Measurements from ENCODE around the gene PTCH1.

PTCH1 gene

DNA sequence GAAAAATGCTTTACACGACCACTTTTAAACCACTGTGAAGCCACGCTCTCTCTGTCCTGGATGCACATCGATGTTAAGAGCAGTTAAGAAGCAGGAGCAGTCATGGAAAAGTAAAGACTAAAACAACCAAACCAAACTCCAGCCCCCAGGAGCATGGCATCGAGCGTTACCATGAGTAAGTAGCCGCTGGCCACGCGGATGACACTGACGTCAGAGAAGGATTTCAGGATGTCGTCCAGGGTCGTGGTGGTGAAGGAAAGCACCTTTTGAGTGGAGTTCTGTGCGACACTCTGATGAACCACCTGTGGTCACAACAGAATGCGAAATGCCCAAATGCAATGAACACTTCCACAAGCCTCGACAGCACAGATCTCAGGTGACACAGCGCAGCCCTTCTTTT, 38.9 kb downstream of the PTCH1 start:
- Histone ChIP-seq H3K36me3 (ENCODE audit: control insufficient read depth in 1 of 2, insufficient read depth in 2 of 2, low read length in 2 of 2) (peaks cover 31 to 73% of the 10 kb centered on the region in 2 donors), H3K9me3 (ENCODE audit: control insufficient read depth in 1 of 2, low read length in 2 of 2) (no peaks in the 10 kb centered on the region), H3K4me3 (ENCODE audit: low read depth in 1 of 2, low read length in 2 of 2) (no peak overlapping the region), H3K4me1 (ENCODE audit: control insufficient read depth in 1 of 2, insufficient read depth in 2 of 2, low read length in 2 of 2) (peaks cover 0 to 9% of the 10 kb centered on the region in 2 donors), H3K27ac (ENCODE audit: low read depth, low read length) (no peak overlapping the region), H3K9ac (ENCODE audit: low read depth in 1 of 2, low read length in 2 of 2) (no peak overlapping the region), H3K27me3 (ENCODE audit: control insufficient read depth in 1 of 2, insufficient read depth in 2 of 2, low read length in 2 of 2) (no peaks in the 10 kb centered on the region)

DNA sequence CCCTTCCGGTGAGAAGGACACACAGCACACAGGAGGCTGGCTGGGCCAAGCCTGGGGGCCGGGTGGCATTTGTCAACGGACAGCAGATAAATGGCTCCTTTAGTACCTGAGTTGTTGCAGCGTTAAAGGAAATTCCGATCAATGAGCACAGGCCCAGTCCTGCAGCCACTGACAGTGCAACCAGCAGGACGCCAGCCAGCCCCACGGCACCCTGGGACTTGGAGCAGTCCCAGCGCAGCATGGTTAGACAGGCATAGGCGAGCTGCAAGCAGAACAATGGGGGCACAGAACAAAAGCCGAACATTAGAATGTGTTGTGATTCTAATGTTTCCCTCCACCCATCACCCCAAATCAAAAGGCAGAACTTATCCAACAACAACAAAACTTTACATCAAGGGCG, 39.3 kb downstream of the PTCH1 start:
- H3K27me3 ChIP-seq (ENCODE audit: control insufficient read depth in 1 of 2, insufficient read depth in 2 of 2, low read length in 2 of 2), result no peaks in the 10 kb centered on the region
- no peaks in the 10 kb centered on the region for H3K9me3 ChIP-seq (ENCODE audit: control insufficient read depth in 1 of 2, low read length in 2 of 2)
- H3K4me1 ChIP-seq (ENCODE audit: control insufficient read depth in 1 of 2, insufficient read depth in 2 of 2, low read length in 2 of 2), result peaks cover 0 to 9% of the 10 kb centered on the region in 2 donors
- H3K27ac ChIP-seq (ENCODE audit: low read depth, low read length), result no peak overlapping the region
- H3K9ac ChIP-seq (ENCODE audit: low read depth in 1 of 2, low read length in 2 of 2), result no peak overlapping the region
- H3K36me3 ChIP-seq (ENCODE audit: control insufficient read depth in 1 of 2, insufficient read depth in 2 of 2, low read length in 2 of 2), result peaks cover 31 to 75% of the 10 kb centered on the region in 2 donors
- no peak overlapping the region for H3K4me3 ChIP-seq (ENCODE audit: low read depth in 1 of 2, low read length in 2 of 2)

DNA sequence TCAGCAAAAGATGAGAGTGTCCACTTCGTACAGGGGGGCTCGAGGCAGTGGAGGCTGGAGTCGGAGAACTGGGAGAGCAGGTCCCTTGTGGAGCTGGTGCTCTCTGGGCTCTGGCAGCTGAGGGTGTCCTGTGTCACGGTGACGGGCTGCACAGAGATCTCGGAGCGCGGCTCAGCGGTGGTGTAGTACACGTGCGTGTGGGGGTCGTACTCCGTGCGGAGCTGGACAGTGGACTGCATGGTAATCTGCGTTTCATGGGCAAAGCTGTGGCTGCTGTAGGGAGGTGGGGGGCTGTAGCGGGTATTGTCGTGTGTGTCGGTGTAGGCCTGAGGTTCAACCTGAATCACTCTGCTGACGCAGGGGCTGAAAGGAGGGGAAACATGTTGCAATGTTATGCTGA, 48.0 kb downstream of the PTCH1 start:
- H3K4me1 ChIP-seq (ENCODE audit: control insufficient read depth in 1 of 2, insufficient read depth in 2 of 2, low read length in 2 of 2), result peaks cover 2 to 4% of the 10 kb centered on the region in 2 donors
- no peak overlapping the region for H3K27ac ChIP-seq (ENCODE audit: low read depth, low read length)
- H3K27me3 ChIP-seq (ENCODE audit: control insufficient read depth in 1 of 2, insufficient read depth in 2 of 2, low read length in 2 of 2), result no peaks in the 10 kb centered on the region
- H3K36me3 ChIP-seq (ENCODE audit: control insufficient read depth in 1 of 2, insufficient read depth in 2 of 2, low read length in 2 of 2), result peaks cover 28 to 49% of the 10 kb centered on the region in 2 donors
- no peaks in the 10 kb centered on the region for H3K9me3 ChIP-seq (ENCODE audit: control insufficient read depth in 1 of 2, low read length in 2 of 2)
- H3K9ac ChIP-seq (ENCODE audit: low read depth in 1 of 2, low read length in 2 of 2), result no peak overlapping the region
- H3K4me3 ChIP-seq (ENCODE audit: low read depth in 1 of 2, low read length in 2 of 2), result no peak overlapping the region

DNA sequence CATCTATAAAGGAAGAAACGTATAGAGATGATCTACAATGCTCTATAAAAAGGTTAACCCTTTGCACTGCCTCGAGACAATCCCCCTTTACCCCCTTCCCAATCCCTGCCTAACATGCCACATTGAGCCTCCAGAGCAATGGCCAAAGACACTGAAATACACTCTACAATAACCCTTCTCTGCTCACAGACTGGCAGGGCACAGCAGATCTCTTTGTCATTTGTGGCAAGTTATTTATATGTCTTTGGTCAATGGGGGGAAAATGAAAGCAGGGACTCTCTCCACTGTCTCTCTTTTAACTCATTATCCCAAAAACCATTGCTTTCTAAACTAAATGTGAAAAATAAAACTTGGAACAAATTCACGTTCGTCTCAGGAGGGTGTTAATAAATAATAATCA, 51.7 kb downstream of the PTCH1 start:
- H3K4me3 ChIP-seq (ENCODE audit: low read depth in 1 of 2, low read length in 2 of 2), result no peak overlapping the region
- peaks cover 34 to 48% of the 10 kb centered on the region in 2 donors for H3K36me3 ChIP-seq (ENCODE audit: control insufficient read depth in 1 of 2, insufficient read depth in 2 of 2, low read length in 2 of 2)
- no peak overlapping the region for H3K9ac ChIP-seq (ENCODE audit: low read depth in 1 of 2, low read length in 2 of 2)
- H3K4me1 ChIP-seq (ENCODE audit: control insufficient read depth in 1 of 2, insufficient read depth in 2 of 2, low read length in 2 of 2), result peaks cover 25 to 33% of the 10 kb centered on the region in 2 donors
- no peaks in the 10 kb centered on the region for H3K9me3 ChIP-seq (ENCODE audit: control insufficient read depth in 1 of 2, low read length in 2 of 2)
- no peaks in the 10 kb centered on the region for H3K27me3 ChIP-seq (ENCODE audit: control insufficient read depth in 1 of 2, insufficient read depth in 2 of 2, low read length in 2 of 2)
- no peak overlapping the region for H3K27ac ChIP-seq (ENCODE audit: low read depth, low read length)

DNA sequence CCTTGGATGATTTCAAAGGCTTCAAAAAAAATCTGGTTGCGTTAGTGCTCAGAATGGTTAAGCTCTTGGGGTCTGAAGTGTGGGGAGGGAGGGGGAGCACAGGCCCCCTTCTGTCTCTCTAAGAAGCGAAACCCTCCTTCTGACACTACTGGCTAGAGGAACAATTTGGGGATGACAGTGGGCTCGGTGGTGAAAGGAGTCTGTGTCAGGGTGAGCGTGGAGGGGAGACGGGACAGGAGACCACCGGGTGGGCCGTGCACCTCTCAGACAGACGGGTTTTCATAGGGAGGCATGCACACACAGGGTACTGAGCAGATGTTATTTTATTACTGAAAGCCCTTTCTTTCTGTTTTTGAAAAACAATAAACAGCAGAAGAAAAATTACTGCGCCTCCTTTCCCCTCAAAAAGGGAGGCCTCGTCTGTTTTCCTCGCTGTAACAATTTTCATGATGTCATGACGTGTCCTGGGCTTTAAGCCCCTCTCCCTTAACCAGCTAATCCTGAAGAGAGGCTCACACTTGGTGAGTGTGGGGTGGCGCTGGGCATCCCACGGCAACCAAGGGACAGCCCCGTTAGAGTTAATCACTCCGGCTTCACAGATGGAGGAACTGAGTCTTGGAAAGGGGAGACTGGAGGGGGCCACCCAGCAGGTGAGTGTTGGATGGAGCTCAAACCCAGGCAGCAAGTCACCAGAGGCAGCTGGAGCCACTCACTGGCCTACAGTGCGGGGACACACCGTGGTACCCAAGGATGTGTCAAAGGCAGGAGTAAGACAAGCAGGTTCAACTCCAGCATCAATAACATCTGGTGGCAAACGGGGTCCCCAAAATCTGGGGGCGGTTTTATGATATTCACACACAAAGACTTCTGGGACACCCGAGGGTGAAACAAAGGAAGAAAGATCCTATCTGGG, 53.4 kb downstream of the PTCH1 start:
- Histone ChIP-seq H3K27ac (ENCODE audit: low read depth, low read length) (peak overlapping the region; percentile 16), H3K36me3 (ENCODE audit: control insufficient read depth in 1 of 2, insufficient read depth in 2 of 2, low read length in 2 of 2) (peaks cover 26 to 50% of the 10 kb centered on the region in 2 donors), H3K9me3 (ENCODE audit: control insufficient read depth in 1 of 2, low read length in 2 of 2) (no peaks in the 10 kb centered on the region), H3K9ac (ENCODE audit: low read depth in 1 of 2, low read length in 2 of 2) (peak overlapping the region in 1 of 2 donors; percentile 53), H3K27me3 (ENCODE audit: control insufficient read depth in 1 of 2, insufficient read depth in 2 of 2, low read length in 2 of 2) (no peaks in the 10 kb centered on the region), H3K4me1 (ENCODE audit: control insufficient read depth in 1 of 2, insufficient read depth in 2 of 2, low read length in 2 of 2) (peaks cover 33 to 39% of the 10 kb centered on the region in 2 donors), H3K4me3 (ENCODE audit: low read depth in 1 of 2, low read length in 2 of 2) (peak overlapping the region; percentile 55 to 59)

DNA sequence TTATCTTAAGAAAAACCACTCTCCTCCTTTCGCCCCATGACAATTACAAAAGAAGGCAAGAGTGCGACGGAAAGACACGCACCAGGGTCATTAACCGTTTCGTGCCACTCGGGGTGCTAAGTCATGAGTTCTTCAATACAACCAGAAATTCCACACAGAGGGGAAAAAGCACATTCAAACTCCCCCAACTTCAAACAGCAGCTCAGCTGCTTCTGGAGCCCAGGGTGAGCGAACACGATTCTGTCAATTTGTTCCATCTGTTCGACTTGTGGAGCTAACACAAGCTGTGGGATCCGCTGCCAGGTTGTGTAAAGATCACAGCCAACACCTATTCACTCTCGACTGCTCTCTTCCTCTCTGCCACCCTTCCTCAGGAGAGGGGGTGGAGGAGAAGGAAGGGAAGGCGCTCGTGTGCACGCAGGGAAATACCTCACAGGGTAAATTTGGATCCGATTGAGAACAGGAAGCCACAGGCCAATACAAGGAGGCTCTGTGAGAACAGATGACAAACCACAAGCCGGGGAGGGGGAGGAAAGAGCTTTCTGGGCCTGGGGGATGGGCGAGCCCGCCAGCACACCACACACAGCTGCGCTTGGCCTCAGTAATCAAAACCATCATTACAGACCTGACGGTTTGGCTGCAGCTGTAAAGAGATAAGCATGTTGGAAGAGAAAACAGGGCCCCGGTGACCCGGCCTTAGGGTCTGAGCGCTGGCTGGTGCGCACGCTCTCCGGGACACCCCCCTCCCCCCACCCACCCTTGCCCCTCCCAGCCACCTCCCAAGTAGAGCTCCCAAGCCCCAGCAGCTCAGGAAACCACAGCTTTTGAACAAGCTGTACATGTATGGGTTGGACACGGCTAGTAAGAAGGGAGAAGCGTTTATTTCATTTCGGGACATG, 54.3 kb downstream of the PTCH1 start:
- Histone ChIP-seq H3K9me3 (ENCODE audit: control insufficient read depth in 1 of 2, low read length in 2 of 2) (no peaks in the 10 kb centered on the region), H3K4me1 (ENCODE audit: control insufficient read depth in 1 of 2, insufficient read depth in 2 of 2, low read length in 2 of 2) (peaks cover 33 to 43% of the 10 kb centered on the region in 2 donors), H3K27ac (ENCODE audit: low read depth, low read length) (peak overlapping the region; percentile 47), H3K36me3 (ENCODE audit: control insufficient read depth in 1 of 2, insufficient read depth in 2 of 2, low read length in 2 of 2) (peaks cover 26 to 51% of the 10 kb centered on the region in 2 donors), H3K9ac (ENCODE audit: low read depth in 1 of 2, low read length in 2 of 2) (peak overlapping the region in 1 of 2 donors; percentile 53), H3K4me3 (ENCODE audit: low read depth in 1 of 2, low read length in 2 of 2) (peak overlapping the region; percentile 55 to 59), H3K27me3 (ENCODE audit: control insufficient read depth in 1 of 2, insufficient read depth in 2 of 2, low read length in 2 of 2) (no peaks in the 10 kb centered on the region)

DNA sequence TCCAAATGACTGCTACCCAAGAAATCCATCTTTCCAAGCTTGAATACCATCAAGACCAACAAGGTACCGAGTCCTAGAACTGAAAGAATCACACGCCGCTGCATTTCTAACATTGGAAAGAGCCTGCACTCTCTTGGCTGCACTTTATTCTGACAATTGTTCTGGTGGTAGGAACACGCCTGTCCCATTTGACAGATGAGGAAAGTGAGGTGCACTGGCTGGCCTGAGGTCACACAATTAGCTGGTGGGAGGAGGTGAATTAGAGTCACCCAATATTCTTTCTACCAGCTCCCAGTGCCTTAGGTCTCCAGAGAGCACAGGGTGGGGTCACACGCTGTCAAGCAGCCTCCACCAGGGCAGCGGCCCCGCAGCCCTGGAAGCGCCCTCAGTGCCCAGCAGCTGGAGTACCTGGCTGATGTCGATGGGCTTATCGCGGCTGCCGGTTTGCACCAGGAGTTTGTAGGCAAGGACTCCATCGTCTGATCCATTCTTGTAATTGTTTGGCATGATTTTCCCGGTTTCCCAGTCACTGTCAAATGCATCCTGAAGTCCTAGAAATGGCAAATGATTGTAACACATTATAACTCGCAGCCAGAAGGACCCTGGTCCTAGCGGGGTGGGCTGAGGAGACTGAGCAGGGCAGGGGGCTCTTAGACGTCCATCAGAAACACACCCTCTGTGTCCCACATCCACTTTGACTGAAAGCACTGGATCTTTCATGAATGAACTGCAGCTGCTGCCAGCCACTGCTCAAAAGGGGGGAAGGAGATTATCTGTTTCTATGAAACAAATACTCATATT, 55.1 kb downstream of the PTCH1 start:
- Histone ChIP-seq H3K9ac (ENCODE audit: low read depth in 1 of 2, low read length in 2 of 2) (no peak overlapping the region), H3K27ac (ENCODE audit: low read depth, low read length) (peak overlapping the region; percentile 47), H3K9me3 (ENCODE audit: control insufficient read depth in 1 of 2, low read length in 2 of 2) (no peaks in the 10 kb centered on the region), H3K27me3 (ENCODE audit: control insufficient read depth in 1 of 2, insufficient read depth in 2 of 2, low read length in 2 of 2) (no peaks in the 10 kb centered on the region), H3K36me3 (ENCODE audit: control insufficient read depth in 1 of 2, insufficient read depth in 2 of 2, low read length in 2 of 2) (peaks cover 26 to 47% of the 10 kb centered on the region in 2 donors), H3K4me3 (ENCODE audit: low read depth in 1 of 2, low read length in 2 of 2) (peak overlapping the region in 1 of 2 donors; percentile 55), H3K4me1 (ENCODE audit: control insufficient read depth in 1 of 2, insufficient read depth in 2 of 2, low read length in 2 of 2) (peaks cover 33 to 43% of the 10 kb centered on the region in 2 donors)

DNA sequence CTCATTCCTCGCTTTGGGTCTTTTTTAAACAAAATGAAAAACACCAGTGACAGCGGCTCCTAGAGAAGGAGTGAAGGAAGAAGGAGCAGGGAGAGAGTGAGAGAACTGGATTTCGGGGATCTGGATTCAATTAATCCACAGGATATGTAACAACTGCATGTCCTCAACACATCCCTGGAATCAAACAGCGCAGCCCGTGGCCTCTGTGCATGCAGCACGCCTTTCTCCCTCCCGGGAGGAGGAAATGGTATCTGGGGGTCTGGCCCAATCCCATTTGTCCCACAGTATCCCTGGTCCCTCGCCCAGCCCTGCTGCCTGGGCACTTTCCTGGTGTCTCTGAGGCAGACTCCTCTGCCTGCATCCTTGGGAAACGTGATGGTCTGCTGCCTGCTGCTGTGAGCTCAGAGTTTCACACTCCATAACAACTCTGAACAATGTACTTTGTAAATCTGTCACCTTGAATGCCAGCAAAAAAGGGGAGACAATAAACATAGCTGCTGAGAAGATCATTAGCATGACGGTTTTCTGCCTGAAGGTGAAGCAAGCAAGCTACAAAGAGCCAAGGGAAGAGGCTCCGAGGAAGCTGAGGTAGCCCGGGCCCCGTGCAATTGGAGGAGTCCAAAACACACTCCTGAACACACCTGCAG, 56.1 kb downstream of the PTCH1 start:
- H3K36me3 ChIP-seq (ENCODE audit: control insufficient read depth in 1 of 2, insufficient read depth in 2 of 2, low read length in 2 of 2), result peaks cover 30 to 56% of the 10 kb centered on the region in 2 donors
- H3K4me1 ChIP-seq (ENCODE audit: control insufficient read depth in 1 of 2, insufficient read depth in 2 of 2, low read length in 2 of 2), result peaks cover 33 to 43% of the 10 kb centered on the region in 2 donors
- H3K27ac ChIP-seq (ENCODE audit: low read depth, low read length), result no peak overlapping the region
- no peak overlapping the region for H3K4me3 ChIP-seq (ENCODE audit: low read depth in 1 of 2, low read length in 2 of 2)
- no peaks in the 10 kb centered on the region for H3K9me3 ChIP-seq (ENCODE audit: control insufficient read depth in 1 of 2, low read length in 2 of 2)
- H3K27me3 ChIP-seq (ENCODE audit: control insufficient read depth in 1 of 2, insufficient read depth in 2 of 2, low read length in 2 of 2), result no peaks in the 10 kb centered on the region
- no peak overlapping the region for H3K9ac ChIP-seq (ENCODE audit: low read depth in 1 of 2, low read length in 2 of 2)

DNA sequence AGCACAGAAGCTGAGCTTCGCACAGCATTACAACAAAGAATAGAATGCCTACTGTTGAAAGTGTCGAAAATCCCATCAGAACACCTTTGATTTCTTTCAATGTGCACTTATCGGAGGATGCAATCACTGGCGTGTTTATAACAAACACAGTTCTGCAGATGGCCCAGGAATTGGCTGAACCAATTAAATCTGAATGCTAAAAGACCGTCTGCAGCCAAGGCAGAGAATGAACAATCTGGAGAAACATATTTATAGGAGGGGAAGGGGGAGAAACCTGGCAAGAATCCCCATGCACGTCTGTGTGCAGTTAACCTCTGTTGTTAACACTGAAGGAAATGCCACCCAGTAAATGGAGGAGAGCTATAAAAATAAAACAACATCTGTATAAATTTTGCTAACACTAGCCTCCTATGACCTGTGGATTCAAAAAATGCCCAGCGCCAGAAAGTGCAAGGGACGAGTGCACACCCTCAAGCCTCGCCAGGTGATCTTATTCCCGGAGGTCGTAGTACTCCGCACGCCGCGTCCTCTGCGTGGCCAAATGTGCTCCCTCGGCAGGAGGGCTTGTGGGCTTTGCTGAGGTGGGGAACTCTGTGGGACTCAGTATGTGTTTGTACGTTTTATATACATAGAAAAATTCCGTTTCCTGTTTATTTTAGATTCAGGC, 56.8 kb downstream of the PTCH1 start:
- H3K9me3 ChIP-seq (ENCODE audit: control insufficient read depth in 1 of 2, low read length in 2 of 2), result no peaks in the 10 kb centered on the region
- peaks cover 33 to 43% of the 10 kb centered on the region in 2 donors for H3K4me1 ChIP-seq (ENCODE audit: control insufficient read depth in 1 of 2, insufficient read depth in 2 of 2, low read length in 2 of 2)
- no peaks in the 10 kb centered on the region for H3K27me3 ChIP-seq (ENCODE audit: control insufficient read depth in 1 of 2, insufficient read depth in 2 of 2, low read length in 2 of 2)
- H3K9ac ChIP-seq (ENCODE audit: low read depth in 1 of 2, low read length in 2 of 2), result no peak overlapping the region
- H3K27ac ChIP-seq (ENCODE audit: low read depth, low read length), result no peak overlapping the region
- peaks cover 28 to 57% of the 10 kb centered on the region in 2 donors for H3K36me3 ChIP-seq (ENCODE audit: control insufficient read depth in 1 of 2, insufficient read depth in 2 of 2, low read length in 2 of 2)
- H3K4me3 ChIP-seq (ENCODE audit: low read depth in 1 of 2, low read length in 2 of 2), result no peak overlapping the region

Data from duodenal mucosa (tissue), 2 donors.